Left lobe of liver (tissue), 2 donors: ENCODE results near the gene SMIM35. TPM values are rescaled to one million over a fixed set of nuclear protein-coding genes. Genes with fewer than 3 reads are reported as not detected.
A peak's percentile ranks its signal among the peaks of the same experiment; 100 is the strongest.

Experiments used
- ATAC-seq: fragments of 200-7000 bp; cut with Tn5 transposase; one replicate; pipeline ENCODE4 v1.9.1; 2020; ENCODE audit warnings: mild to moderate bottlenecking, moderate library complexity
- DNase-seq: peaks from one replicate; pipeline ENCODE4 v3.0.0-alpha.2; 2020; ENCODE audit warnings: low spot score
- total RNA-seq: library from RNA; stranded (reverse); gene quantifications from one replicate; pipeline ENCODE4 v1.2.1, GENCODE V29; 2021
- donor health status: DM: no; HTN: no; CAD: no; lungs with moderate emphysema.
- donor health status: DM: no; HTN: yes; CAD: no.

The SMIM35 gene
- total RNA-seq, 1 donor from 2014 or later = 0.08 TPM

DNA sequence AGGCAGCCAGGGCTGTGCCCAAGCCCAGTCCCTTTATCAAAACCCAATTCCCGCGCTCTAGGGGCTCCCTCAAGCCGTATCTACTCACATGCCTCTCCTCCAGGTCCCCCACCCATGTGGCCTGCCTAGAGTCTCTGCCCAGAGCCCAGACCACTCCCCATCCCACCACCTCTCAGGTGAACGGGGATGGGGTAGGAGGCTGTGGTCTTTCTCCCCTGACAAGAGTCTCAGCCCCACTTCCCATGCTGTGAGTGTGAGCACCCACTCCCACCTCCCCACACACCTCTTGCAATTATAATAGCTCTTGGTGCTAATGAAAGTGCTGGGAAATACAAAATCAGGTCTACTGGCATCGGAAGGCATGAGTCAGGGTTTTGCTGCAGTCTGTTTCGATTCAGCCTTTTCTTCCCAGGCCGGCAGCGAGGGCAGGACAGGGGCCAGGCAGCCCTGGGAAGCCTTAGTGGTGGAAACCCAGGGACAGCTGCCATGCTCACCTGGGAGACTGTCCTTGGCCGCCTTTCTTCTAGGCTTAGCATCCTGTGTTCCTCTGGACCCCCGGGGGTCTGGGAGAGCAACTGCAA lies 26.6 kb downstream of the SMIM35 start:
- DNase-seq (no peak), ATAC-seq (no peak)

DNA sequence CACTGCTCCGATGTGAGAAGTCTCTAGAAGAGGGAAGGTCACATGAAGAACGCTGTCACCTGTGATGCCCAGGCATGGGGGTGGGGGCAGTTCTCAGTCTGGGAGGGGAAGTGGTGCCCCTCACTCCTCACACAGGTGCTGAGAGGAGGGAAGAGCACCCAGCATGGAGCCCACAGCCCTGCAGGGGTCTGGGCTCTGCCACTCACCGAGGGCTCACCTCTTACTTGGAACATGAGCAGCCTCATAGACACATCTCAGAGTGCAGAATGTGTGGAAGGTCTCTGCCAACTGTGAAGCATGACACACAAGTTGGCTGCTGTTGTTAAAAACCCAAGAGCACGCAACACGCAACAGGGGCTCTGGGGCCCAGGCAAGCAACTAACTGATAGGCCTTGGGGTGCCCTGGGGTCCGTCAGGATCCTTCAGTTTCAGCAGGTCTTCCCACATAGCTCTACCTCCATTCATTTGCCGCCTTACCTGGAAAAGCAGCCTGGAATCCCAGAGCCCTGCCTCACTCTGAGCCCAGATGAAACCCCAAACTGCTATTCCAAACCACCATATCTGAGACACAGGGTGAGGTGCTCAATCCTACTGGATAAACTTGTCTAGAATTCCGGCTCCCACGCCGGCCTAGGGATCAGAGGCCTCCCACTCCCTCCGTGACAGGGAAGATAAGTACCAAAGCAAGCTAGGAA lies 27.4 kb downstream of the SMIM35 start:
- no peak for ATAC-seq
- no peak for DNase-seq

DNA sequence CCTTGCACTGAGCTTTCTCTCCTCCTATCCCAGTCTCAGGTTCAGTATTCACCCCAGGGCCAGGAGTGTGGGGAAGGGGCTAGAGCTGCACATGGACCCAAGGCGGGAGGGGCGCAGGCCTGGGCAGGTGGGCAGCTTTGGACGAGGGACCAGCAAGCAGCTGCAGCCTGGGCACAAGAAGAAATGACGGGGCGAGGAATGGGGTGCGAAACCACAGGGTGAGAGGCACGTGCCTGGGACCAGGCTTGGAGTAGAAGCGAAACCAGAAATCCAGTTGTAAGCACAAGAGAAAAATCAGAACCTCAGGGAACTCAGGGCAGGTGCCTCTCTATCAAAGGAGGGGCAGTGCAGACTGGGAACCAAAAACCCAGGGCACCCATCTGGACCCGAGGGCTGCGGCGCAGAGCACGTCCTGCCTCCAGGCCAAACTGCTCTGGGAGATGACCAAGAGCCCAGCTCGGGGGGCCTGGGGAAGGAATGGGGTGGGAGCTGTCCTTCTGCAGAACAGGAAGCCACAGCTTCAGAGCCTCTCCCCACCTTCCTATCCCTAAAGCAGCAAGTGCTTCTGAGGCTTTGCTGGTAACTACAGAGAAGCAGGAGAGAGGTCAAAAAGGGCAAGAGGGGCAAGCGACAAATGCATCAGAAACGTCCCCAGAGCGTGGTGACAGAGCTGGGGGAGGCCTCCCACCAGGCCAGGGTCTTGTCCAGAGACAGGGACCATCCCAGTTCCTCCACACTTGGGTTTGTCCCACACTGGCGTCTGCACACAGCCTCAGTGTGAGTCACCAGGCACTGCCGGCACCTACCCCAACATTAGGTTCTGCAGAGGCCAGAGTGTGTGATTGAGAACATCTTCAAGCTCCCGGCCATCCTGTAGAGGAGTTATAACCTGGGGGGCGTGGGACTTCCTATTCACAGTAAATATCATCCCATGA lies 28.2 kb downstream of the SMIM35 start:
- no peak for ATAC-seq
- DNase-seq = no peak

DNA sequence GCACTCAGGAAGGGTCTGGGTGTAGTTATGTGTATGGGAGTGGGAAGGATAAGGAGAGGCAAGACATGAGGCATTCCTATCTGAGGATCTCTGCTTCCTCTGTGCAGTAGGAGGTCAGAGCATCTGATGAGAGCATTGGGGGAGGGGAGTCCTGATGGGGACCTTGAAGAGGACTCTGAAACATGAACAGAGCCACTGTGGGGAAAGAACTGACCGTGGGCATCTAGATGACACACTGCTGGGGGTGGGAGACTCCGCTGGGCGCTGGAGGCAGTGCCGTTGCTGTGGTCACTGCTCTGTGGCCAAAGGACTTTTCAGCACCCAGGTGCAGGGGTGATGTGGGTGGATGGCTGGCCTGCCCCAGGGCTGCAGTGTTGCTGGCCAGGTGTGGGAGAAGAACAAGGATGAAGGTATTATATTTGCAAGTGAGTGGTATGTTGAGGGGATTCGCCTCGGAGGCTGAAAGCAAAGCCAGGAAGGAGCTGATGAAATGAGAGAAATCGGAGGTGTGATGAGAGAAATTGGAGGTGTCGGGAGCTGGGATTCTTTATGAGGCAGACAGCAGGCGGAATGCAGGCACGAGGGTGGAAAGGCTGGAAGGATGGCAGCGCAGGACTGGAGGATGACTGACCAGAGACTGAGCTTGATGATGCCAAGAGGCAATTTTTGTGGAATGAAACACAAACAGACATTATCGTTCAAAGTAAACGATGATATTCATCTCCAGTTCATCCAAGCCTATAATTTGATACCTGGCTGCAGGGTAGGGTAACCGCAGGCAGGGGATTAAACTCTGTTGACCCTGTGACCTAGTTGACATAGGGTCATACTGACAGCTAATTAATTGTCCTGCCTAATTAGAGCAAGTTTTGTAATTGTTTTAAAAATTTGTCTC lies 29.3 kb downstream of the SMIM35 start:
- ATAC-seq (no peak), DNase-seq (no peak)

DNA sequence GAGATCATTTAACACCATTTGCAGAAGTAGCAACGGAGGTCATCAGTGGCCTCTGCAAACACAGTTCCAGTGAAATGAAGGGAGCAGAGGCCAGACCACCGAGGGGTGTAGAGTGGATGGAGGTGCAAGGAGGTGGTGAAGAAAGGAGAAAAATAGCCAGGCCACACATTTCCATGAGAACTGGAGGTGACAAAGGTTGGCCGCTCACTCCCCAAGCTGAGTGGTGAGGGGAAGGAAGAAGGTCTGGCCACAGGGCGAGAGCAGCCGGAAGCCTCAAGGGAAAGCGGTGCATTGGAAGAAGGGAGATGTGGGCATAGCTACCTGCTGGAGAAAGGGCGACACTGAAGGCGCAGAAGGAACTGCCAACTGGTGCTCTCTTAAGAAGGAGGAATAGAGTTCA lies 30.0 kb downstream of the SMIM35 start:
- DNase-seq (no peak), ATAC-seq (no peak)

DNA sequence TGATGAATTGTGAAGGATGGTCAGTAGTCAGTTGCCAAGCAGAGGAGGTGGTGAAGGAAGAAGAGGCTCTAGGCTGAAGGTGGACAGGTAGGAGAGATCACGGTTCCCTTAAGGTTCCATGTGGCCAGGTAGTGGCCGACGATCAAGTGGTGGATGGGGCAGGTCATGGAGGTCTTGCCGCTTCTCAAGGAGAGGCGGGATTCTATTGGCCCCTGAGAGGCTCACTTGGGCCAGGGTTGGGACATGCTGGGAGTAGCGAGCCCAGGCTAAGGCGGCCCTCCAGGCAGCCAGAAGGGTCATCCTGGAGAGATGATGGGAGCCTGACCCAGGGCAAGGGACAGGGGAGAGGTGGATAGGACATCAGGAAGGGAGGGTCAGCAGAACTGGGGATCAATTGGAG lies 30.8 kb downstream of the SMIM35 start:
- DNase-seq = peak; percentile 38

DNA sequence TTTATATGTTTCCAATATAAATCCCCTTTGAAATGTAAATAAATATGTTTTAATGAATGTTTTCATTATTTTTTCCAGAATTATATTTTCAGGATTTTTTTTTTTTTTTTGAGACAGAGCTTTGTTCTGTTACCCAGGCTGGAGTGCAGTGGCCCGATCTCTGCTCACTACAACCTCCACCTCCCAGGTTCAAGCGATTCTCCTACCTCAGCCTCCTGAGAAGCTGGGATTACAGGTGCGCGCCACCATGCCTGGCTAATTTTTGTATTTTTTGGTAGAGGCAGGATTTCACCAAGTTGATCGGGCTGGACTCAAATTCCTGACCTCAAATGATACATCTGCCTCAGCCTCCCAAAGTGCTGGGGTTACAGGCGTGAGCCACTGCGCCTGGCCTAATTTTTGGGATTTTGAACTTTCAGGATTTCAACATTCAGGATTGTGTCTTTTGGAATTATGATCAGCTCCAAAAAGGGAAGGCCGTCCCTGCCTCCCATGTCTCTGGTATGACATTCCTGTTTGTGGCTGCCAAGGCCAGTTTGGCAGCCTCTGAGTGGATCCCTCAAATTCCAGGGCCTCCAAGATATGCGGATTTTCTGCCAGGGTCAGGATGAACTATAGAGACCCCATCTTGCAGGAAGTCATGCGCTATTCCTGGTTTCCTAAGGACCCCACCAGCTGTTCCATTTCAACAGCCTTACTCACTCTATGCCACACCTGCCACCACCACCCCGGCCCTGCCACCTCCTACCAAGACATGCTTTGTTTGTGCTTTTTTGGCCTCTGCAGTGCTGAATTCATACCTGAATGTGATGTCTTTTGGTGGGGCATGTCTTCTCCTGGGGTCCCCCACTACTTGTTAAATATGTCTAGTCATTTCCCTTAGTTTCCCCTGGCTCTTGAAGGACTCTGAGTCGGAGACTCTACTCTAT lies 31.8 kb downstream of the SMIM35 start:
- DNase-seq (peak; percentile 35), ATAC-seq (no peak)

More for the DNA sequence above, 30.8 kb downstream of the SMIM35 start:
- ATAC-seq = no peak

DNA sequence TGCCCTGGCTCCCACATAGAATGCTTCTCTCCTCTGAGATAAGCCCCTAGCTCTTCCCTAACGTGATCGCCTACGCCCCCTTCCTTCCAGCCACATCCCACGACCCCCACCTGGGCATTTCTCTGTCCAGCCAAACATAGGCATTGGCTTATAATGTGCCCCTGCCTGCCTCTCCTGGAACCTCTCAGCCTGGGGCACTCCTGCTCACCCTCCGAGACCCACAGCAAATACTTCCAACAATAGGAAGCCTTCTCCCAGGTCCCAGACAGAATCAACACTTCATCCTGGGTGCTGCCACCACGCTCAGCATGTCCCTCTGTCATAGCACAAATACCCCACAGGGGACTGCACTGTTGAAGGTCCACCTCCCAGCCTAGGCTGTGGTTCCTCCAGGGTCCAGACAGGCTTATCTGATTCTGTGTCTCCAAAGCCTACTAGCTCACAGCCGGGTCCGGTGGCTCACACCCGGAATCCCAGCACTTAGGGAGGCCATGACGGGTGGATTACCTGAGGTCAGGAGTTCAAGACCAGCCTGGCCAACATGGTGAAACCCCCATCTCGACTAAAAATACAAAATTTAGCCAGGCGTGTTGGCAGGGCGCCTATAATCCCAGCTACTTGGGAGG lies 34.1 kb downstream of the SMIM35 start:
- no peak for ATAC-seq
- peak; percentile 46 for DNase-seq

DNA sequence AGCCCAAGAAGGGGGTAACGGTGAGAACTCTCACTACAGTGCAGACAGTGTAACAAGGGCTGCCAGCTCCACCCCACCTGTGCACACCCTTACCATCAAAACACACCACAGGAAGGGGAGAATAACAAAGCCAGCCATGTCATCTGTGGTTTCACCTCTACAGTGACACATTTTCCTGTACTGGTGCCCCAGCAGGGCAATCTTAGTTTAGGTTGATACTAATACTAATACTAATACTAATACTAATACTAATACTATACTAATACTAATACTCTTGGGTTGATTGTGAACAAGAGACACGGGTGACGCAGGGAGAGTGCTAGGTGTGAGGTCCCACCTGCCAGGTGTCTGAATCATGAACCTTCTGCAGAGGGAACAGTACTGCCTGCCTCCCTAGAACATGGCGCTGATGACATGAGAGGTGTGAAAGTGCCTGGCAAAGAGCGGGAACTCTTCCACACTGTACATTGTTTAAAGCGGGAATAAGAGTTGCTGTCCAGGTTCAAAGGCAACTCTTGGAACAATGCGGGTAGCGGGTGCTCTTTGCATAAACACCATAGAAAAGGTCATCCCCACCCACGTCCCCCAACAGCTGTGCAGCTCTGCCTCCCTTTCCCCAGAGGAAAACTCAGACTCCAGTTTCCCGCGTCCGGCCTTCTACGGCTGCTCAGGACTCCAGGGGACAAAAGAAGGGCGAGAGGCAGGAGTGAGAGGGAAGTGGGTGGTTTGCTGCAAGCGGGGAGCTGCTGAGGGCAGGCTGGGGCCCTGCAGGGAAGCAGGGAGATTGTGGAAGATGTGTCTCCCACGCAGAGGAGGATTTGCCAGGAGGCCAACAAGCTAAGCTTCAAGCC lies 34.9 kb downstream of the SMIM35 start:
- ATAC-seq (no peak), DNase-seq (peak; percentile 37)

DNA sequence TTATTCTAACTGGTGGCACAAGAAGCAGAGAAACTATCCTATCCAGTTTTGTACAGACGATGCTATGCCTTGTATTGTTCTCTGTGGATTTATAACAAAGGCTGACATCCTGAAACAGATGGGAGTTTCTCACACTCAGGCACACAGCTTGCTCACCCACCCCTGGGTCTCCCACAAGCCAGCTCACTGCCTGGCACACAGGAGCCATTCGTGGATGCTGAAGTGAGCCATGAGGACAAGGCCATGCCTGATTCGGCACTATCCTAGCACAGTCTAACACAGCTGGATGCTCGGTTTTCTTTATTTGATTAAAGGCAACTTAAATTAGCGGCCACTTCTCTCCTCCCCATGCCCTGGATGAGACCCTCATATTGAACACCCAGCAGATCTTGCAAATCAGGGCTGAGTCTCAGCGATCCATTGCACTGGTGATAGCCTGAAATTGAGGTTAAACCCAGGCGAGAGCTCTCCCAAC lies 35.6 kb downstream of the SMIM35 start:
- no peak for ATAC-seq
- peak; percentile 27 for DNase-seq

DNA sequence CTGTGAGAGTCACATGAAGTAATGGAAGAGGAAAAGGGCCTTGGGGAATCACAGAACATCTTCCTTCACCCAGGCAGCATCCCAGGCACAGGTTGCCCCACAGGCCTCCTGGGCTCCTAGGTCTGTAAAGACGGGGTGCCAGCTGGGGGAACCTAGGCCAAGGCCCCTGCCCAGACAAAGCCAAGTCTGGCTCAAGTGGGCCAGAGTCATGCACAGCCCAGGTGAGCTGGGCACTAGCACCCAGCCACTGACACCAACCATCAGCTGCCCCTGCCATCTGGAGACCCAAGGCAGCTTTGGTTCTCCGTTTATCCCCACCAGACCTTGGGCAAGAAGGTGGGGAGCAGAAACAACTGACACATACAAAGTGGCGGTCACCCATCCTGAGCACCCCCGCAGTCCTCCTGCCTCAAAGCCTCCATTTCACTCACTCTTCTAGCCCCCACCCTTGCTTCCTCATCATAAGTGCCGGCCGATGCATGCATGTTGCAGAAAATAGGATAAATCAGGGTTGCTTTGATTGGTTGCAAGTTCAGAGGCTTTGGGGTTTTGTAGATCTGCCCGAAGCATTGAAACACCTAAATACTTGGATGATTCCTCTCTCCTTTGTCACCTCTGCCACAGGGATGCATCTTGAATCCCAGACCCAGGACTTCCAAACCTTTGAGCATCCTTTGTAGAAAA lies 36.4 kb downstream of the SMIM35 start:
- DNase-seq (peak; percentile 31), ATAC-seq (no peak)

DNA sequence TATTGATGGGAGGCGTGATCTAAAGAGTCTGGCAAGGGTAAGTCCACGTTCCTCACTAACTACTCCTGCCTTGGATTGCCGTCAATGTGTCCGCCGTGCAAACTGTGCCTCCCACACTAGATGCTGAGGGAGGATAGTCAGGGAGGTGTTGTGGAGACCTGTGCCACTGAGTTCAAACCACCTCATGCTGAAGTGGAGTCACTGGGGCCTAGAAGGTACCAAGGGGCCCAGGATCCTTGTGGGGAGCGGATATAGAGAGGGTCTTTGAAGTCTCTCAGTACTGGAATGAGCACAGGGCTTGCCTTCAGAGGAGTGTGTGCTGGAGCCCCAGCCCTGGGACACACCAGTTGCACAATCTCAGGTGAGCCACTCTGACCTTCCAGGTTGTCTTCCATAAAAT lies 37.0 kb downstream of the SMIM35 start:
- DNase-seq (peak; percentile 11), ATAC-seq (no peak)

DNA sequence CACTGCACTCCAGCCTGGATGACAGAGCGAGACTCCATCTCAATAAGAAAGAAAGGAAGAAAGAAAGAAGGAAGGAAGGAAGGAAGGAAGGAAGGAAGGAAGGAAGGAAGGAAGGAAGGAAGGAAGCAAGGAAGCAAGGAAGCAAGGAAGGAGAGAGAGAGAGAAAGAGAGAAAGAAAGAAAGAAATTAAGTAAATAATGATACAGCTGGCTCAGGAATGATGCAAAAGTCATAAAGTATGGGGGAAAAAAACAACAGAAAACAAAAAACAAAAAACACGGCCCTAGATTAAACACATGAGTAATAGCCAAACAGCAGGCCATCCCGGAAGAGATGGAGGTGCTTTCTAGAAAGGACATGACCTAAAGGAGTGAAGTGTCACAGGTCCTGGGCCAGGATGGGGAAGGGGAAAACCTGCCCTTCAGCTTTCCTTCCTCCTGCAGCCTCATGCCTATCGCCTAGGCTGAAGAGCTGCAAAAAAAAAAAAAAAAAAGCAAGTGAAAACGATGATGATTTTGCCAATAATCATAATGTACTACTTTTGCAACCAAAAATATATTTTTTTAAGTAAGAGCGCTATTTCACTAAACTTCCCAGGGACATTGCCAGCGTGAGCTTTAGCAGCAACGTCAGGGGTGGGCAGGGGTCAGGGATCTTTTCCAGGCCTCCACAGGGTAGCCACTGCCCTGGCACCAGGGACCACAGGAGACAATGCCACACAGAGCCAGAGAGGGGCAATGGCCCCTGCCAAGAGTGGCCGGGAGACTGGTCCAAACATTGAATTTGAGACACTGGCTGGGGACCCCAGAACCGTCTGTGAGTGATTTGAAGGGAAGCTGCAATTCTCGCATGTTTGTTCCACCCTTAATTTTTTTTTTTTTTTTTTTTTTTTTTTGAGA lies 38.0 kb downstream of the SMIM35 start:
- ATAC-seq (no peak), DNase-seq (peak; percentile 21)

DNA sequence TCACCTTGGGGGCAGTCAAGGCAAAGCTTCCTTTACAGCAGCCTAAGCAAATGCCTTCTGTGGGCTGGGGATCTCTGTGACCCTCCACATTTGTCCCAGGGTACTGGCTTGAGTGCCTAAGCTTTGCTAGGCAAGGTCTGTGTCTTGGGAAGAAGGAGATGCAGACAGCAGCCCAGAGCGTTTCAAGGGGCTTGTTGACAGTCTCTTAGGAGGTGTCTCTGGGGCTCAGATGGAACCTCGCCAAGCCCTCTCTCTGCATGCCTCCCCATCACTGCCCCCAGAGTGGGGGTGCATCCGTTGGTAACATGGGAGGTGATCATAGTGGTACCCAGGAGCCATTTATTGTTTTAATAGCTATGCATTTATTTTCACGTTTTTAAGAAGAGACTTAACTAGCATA lies 39.0 kb downstream of the SMIM35 start:
- DNase-seq (no peak), ATAC-seq (no peak)

DNA sequence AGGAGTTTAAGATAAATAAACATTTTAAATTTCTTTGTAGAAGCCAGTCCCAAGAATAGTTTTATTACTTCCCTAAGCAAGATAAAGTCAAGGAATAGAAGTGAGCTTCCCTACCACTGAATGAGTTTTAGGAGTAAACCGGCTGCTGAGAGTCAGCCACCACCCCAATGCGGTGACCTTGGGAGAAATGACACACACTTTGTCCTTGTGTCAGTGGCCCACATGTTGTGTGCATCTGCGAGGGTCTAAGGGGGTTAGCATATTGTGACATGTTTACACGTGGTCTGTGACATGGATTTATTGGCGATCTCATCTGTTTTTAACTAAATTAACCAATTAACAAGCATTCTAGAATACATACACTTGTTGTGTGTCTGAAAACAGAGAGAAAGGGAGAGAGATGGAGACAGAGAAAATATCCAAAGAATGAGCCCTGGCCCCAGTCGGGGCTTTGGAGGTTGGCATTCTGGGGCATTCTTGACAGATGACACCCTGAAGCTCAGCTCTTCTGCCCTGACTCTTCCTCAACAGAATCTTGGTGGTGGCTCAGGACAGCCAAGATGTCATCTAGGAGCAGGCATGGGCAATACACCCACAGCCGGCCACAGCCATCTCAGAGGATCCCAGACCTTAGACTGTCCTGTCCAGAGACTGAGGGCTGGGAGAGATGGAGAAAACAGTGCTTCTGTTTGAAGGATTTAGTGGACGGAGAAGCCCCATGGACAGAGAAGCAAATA lies 39.6 kb downstream of the SMIM35 start:
- ATAC-seq = no peak
- DNase-seq = no peak
